GM18499 (cell line): ENCODE results near the gene SYNRG.
"Not testable (repeated sequence)": the region's sequence is repeated elsewhere in the genome, so short reads cannot be mapped to it uniquely, and the experiment has no call there.

Source experiments
- ATAC-seq: cut with Tn5 transposase; IDR thresholded peaks from one replicate; pipeline ENCODE4 v1.9.1; 2021; ENCODE audit warnings: moderate number of reproducible peaks; ENCODE audit not compliant: insufficient read depth, unreplicated experiment

Gene SYNRG

DNA sequence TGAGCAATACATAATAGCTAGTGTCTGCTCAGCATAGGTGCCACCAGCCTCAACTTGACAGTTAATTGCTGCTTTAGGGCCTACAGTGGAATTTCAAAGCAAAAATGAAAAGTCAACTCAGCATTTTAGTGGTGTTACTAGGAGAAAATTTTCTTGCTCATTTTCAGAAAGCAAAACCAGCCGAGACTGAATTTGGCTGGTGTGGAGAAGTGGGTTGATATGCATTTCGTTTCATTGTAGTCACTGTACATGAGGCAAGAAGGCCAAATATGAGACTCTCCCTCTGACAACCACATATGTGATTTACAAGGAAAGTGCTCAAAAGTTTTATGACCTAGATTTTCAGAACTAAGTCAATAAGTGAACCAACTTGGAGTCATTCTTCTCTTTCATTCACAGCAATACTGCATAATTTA lies 65.6 kb downstream of the SYNRG start:
- no peak for ATAC-seq

DNA sequence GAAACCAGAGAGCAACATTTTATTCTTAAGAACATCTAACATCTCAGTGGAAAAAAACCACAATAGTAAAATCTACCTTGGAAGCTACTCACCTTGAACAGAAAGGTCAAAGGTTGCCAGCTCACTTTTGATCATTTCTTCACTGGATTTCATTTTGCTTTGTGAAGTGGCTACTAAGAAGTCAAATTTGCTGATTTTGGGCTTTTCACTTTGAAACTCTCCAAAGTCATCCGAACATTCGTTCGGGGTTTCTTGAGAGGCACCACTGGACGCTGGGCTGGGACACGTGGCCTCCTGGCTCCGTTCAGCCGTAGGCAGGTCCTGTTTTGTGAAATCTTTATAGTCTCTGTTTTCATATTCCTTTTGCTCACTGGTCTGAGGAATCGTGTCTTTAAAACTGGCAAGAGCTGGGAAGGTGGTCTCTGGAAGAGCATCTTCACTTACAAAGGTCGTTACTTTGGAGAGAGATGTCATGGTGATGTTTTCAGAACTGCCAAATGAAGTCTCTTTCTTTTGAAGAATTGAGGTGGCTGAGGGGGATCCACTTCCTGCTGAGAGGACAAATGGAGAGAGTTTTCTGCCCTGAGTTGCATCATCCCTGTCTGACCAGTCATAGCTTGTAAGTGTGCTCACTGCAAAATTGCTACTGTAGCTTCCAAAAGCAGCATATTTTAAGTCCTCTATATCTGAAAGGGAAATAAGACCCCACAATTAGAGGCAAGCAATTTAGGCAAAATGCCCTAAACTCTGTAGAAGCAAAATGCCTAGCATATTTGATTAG lies 67.1 kb downstream of the SYNRG start:
- no peak for ATAC-seq

- ATAC-seq, result no peak
Measured at GRCh38 chr17:37538981-37539659, 70.1 kb downstream of the SYNRG start.

DNA sequence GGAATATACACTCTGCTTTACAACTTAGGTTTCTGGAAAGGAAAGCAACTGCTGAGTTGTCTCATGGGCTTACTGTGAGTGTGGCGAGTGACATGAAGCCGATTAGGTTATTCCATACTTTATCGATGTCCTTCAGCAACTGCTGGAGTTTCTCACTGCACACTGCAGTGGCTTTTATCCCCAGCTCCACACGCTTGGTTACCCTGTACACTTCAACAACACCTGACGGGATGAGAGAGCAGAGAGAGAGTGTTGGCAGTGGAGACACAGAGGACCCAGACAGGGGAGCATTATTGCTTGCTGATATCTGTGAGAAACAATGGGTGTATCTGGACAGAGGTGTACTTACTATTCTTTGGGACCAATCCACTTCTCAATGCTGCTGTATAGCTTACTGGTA lies 73.3 kb downstream of the SYNRG start:
- ATAC-seq, result no peak

GRCh38 chr17:37532756-37533155 lies 76.5 kb downstream of the SYNRG start:
- ATAC-seq, result no peak

DNA sequence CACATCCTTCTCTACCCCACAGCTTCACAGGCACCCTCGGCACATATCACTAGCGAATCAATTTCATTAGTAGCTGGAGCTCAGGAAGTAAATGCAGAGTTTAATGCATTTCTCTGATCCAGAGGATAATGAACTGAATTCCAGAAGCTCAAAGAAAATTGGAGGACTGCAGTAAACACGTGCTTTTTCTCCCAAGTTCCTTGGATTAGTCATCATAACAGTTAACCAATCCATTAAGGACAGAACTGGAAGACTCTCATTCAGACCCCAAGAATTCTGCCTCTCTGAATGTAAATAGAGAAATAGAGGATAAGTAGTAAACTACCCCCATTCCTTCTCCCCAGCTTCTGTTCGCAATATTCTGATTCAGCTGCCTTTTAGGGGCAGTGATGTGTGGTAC lies 78.8 kb downstream of the SYNRG start:
- no peak for ATAC-seq

- ATAC-seq, result no peak
Measured at GRCh38 chr17:37527249-37527851, 81.9 kb downstream of the SYNRG start.

DNA sequence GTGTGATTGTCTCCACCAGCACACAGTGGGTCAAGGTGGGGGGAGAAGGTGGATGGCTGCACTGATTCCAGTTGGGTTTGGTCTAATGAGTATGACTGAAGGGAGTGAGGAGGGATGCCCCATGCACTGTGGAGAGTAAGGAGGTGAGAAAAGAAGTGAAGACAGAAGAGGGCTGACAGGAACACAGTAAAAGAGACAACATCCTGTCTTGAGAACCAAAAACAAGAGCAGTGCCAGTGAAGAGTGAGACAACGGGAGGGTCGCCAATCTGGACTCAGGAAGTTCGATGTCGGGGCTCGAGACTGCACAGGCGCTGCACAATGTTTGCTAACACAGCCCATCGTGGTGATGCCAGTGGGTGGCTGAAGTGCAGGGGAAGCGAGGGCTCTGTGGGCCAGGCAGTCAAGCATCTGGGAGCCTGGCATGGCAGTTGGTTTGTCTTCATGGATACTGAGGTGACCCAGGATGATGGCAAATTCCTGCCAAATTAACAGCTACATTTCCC lies 85.5 kb downstream of the SYNRG start:
- no peak for ATAC-seq

GRCh38 chr17:37521821-37522220 lies 87.4 kb downstream of the SYNRG start:
- no peak for ATAC-seq

- no peak for ATAC-seq
Measured at GRCh38 chr17:37520174-37520573, 89.0 kb downstream of the SYNRG start.

DNA sequence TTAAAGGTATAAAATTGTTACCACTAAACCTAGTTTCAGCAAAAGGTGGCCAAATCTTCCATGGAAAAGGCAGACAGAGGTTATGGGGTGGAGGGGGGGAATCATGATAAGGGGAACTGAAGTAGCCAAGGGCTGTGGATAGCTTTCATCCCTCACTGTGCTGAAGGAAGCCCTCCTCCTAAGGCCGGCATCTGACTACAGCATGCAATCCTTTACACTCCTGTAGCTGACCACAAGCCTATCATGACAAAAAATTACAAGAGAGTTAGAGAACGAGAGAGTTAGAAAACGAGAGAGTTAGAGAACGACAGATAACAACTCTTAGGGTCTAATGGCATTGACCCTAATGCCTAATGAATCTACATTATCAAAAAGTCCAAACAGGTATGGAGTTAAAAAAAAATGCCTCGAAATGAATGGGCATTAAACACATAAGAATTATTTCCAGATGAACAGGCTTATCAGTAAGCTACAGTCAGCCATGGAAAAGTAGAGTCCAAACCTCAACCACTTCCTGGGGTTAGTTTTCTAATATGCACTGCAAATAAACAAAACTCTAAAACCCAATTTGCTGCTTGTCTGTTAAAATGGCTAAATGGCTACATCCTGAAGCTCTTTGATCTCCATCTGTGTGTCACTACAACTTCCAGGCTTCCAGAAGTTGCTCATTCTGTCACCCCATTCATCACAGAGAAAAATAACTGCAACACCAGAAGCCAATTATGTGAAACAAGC lies 89.8 kb downstream of the SYNRG start:
- ATAC-seq, result no peak

GRCh38 chr17:37518826-37519225 lies 90.4 kb downstream of the SYNRG start:
- no peak for ATAC-seq

DNA sequence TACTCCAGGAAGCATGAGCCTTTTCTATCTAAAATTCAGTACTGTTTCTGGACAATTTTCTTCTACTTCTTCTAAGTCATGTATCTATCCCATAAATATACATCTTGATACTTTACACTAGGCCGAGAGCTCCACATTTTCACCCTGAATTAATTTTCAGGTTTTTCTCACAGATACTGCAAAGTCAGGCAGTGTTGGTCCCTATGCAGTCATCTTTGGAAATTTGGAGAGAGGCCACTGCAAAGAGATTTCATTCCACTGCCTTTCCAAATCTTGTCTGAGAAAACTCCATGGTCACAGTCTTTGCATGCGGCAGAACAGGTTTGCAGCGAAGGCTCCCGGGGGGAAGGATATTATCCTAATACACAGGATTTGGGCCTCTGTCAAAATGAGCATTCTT lies 91.3 kb downstream of the SYNRG start:
- no peak for ATAC-seq

DNA sequence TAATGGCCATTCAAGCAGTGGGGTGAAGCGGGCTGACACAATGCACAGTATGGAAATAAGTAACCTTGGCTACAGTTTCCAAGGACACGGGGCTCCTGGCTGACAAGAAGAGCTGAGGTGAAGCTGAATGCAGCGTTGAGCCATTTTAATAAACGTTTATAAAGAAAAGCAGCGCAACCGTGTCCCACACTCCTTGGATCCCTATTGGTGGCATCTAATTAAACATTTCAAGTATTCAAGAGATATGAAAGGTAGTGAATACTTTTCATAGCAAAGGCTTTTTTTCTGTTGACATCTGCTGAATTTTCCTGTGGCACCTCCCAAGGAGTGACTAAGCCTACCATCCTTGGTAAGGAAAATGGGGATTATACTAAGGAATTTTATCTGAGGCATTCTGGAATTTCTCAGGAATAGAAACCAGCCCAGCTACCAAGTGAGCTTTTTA lies 93.1 kb downstream of the SYNRG start:
- no peak for ATAC-seq

DNA sequence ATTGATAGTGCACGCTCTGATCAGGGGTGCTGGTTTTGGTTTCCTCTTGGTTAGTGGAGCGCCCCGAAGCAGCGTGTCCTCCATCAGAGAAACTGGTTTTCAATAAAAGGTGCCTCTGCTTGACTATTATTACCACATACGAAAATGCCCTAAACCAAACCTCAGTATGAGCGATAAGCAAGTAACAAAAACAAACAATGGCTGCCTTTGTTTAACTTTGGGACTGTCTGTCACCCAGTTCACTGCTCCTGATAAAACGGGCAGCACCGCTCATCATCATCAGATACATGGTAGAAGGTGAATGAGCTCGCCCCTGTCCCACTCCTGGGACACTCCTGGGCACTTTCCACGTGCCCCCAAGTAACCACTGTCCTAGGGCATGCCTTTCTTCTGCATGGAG lies 95.5 kb downstream of the SYNRG start:
- ATAC-seq, result no peak

DNA sequence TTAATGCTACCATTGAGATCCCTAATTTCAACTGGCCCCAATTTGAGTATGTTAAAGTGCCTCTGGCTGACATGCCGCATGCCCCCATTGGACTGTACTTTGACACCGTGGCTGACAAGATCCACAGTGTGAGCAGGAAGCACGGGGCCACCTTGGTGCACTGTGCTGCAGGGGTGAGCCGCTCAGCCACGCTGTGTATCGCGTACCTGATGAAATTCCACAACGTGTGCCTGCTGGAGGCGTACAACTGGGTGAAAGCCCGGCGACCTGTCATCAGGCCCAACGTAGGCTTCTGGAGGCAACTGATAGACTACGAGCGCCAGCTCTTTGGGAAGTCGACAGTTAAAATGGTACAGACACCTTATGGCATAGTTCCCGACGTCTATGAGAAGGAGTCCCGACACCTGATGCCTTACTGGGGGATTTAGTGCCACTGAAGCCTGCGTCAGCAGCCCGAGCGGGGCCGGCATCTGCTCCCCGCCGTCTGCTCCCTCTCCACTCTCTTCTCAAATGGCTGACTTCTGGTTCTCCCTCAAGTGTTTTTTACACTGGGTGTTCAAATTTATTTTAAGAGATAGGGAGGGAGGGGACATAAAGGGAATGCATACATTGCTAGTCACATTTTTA lies 96.7 kb downstream of the SYNRG start:
- no peak for ATAC-seq

DNA sequence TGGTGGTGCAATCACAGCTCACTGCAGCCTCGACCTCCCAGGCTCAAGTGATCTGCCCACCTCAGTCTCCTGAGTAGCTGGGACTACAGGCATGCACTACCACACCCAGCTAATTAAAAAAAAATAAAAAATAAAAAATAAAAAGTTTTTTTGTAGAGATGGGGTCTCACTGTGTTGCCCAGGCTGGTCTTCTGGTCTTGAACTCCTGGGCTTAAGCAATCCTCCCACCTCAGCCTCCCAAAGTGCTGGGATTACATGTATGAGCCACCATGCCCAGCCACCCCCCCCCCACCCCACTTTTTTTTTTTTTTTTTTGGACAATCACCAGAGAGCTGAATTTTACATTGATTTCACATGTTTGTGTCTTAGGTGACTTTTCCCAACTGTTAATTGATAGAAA lies 97.6 kb downstream of the SYNRG start:
- ATAC-seq, result not testable (repeated sequence)

DNA sequence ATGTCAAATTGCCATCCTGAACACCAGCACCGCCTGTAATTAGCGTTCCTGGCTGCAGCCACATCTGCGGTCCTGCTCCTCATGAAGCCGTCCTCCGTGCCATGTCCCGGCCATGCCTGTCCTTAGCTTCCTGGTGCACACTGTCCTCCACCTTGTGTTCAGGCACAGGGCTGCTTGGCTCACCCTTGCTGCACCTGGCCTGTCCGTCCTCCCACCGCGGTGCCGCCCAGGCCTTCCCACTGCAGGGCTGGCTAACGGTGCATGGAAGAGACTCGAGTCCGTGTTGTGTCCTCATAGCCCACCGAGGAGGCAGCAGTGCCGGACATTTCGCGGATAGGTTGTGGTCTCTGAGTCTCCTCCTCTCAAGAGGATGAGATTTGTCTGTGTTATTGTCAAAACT lies 99.2 kb downstream of the SYNRG start:
- no peak for ATAC-seq

DNA sequence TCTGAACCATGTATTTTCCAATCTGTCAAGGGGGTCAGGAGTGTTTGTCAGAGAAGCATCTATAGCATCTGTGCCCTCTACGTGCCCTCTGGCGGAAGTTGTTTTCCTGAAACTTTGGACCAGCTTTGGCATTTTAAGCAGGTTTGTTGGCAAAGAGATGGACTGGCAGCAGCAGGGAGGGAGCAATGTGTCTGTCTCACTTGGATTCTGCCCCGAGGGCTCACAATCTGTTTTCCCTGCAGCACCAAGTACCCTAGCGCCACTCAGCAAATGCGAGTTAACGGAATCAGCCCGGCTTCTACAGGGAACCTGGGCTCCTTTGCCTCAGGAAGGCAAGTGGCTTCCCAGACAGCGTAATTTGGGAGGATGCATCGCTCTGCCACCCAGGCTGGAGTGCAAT lies 102.1 kb downstream of the SYNRG start:
- ATAC-seq, result no peak

- ATAC-seq, result no peak
Measured at GRCh38 chr17:37506678-37507077, 102.5 kb downstream of the SYNRG start.
